Measurements from ENCODE around the gene CBL.

DNA sequence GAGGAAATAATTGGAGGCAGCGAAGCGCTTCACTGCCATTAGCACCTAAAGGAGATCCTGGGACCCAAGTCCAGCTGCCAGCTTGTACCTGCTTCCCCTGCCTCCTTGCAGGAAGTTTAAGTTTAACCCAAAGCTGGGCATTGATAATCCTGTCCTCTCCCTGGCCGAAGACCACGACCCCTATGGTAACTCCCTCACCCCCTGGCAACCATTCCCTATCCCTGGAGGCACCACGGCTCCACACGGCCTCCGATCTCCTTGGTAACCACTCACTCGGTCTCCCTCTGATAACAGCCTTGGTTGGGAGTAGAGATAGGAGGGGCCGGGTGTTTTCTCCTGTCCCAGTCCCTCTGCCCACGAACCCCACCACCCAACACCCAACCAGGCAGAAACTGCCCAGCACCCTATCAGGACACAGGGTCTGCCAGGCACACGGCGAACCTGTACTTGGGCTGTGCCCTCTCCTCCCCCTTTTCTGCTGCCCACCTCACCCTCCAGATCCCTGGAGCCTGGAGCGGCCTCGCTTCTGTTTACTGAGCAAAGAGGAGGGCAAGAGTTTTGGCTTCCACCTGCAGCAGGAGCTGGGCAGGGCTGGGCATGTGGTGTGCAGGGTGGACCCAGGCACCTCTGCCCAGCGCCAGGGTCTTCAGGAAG is 20.0 kb upstream of the CBL start:
- TF ChIP-seq USF2 (CRISPR knock-in tag; IDR thresholded peaks at IDR 0.05) (no peak), ZNF423 (CRISPR knock-in tag; IDR thresholded peaks at IDR 0.05) (no peak), STAT6 (CRISPR knock-in tag; conservative IDR thresholded peaks at IDR 0.05; ENCODE audit: low read depth) (no peak), SMAD3 (CRISPR knock-in tag; IDR thresholded peaks at IDR 0.05; ENCODE audit: borderline replicate concordance) (no peak), ATF3 (CRISPR knock-in tag; conservative IDR thresholded peaks at IDR 0.05) (no peak), NR3C1 (CRISPR knock-in tag; conservative IDR thresholded peaks at IDR 0.05; ENCODE audit: low read depth) (no peak), EMX1 (CRISPR knock-in tag; IDR thresholded peaks at IDR 0.05) (no peak), MXD4 (CRISPR knock-in tag; IDR thresholded peaks at IDR 0.05; ENCODE audit: borderline replicate concordance) (no peak), PRRX2 (CRISPR knock-in tag; IDR thresholded peaks at IDR 0.05) (no peak)
- TF ChIP-seq, protein P1, sequence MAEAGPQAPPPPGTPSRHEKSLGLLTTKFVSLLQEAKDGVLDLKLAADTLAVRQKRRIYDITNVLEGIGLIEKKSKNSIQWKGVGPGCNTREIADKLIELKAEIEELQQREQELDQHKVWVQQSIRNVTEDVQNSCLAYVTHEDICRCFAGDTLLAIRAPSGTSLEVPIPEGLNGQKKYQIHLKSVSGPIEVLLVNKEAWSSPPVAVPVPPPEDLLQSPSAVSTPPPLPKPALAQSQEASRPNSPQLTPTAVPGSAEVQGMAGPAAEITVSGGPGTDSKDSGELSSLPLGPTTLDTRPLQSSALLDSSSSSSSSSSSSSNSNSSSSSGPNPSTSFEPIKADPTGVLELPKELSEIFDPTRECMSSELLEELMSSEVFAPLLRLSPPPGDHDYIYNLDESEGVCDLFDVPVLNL (CRISPR knock-in tag; IDR thresholded peaks at IDR 0.05; ENCODE audit: borderline replicate concordance, low read depth): no peak
- TF ChIP-seq, protein P2, sequence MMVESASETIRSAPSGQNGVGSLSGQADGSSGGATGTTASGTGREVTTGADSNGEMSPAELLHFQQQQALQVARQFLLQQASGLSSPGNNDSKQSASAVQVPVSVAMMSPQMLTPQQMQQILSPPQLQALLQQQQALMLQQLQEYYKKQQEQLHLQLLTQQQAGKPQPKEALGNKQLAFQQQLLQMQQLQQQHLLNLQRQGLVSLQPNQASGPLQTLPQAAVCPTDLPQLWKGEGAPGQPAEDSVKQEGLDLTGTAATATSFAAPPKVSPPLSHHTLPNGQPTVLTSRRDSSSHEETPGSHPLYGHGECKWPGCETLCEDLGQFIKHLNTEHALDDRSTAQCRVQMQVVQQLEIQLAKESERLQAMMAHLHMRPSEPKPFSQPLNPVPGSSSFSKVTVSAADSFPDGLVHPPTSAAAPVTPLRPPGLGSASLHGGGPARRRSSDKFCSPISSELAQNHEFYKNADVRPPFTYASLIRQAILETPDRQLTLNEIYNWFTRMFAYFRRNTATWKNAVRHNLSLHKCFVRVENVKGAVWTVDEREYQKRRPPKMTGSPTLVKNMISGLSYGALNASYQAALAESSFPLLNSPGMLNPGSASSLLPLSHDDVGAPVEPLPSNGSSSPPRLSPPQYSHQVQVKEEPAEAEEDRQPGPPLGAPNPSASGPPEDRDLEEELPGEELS (CRISPR knock-in tag; IDR thresholded peaks at IDR 0.05): no peak
- TF ChIP-seq, protein P3, sequence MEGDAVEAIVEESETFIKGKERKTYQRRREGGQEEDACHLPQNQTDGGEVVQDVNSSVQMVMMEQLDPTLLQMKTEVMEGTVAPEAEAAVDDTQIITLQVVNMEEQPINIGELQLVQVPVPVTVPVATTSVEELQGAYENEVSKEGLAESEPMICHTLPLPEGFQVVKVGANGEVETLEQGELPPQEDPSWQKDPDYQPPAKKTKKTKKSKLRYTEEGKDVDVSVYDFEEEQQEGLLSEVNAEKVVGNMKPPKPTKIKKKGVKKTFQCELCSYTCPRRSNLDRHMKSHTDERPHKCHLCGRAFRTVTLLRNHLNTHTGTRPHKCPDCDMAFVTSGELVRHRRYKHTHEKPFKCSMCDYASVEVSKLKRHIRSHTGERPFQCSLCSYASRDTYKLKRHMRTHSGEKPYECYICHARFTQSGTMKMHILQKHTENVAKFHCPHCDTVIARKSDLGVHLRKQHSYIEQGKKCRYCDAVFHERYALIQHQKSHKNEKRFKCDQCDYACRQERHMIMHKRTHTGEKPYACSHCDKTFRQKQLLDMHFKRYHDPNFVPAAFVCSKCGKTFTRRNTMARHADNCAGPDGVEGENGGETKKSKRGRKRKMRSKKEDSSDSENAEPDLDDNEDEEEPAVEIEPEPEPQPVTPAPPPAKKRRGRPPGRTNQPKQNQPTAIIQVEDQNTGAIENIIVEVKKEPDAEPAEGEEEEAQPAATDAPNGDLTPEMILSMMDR (IDR thresholded peaks at IDR 0.05): no peak
- TF ChIP-seq, protein P4, sequence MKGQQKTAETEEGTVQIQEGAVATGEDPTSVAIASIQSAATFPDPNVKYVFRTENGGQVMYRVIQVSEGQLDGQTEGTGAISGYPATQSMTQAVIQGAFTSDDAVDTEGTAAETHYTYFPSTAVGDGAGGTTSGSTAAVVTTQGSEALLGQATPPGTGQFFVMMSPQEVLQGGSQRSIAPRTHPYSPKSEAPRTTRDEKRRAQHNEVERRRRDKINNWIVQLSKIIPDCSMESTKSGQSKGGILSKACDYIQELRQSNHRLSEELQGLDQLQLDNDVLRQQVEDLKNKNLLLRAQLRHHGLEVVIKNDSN (CRISPR knock-in tag; IDR thresholded peaks at IDR 0.05): no peak
